Tongue (tissue), 2 donors: ENCODE results near the gene AHRR. TPM values are rescaled to one million over a fixed set of nuclear protein-coding genes. Genes with fewer than 3 reads are reported as not detected.

Experiments used
- DNase-seq: peaks from one replicate; pipeline ENCODE4 v3.0.0-alpha.2; 2015
- total RNA-seq: library from RNA; depleted of rRNA; stranded (reverse); fragments of >200 nt; gene quantifications from one replicate; pipeline ENCODE4 v1.2.3, GENCODE V29; 2014

AHRR gene
- total RNA-seq, 1 donor from 2014 or later = 8.2 TPM

GRCh38 chr5:429453-430188, 108.1 kb downstream of the AHRR start:
- peak; percentile 59 for DNase-seq

GRCh38 chr5:430214-430925, 108.9 kb downstream of the AHRR start:
- no peak for DNase-seq

- DNase-seq = peak; percentile 59
Measured at GRCh38 chr5:431001-431710, 109.6 kb downstream of the AHRR start.

- DNase-seq = no peak
Measured at GRCh38 chr5:431711-432050, 110.2 kb downstream of the AHRR start.

GRCh38 chr5:432201-432927, 110.8 kb downstream of the AHRR start:
- no peak for DNase-seq

GRCh38 chr5:432928-433791, 111.6 kb downstream of the AHRR start:
- DNase-seq = peak; percentile 40

GRCh38 chr5:433836-434235, 112.3 kb downstream of the AHRR start:
- DNase-seq = no peak

- DNase-seq = no peak
Measured at GRCh38 chr5:434443-435146, 113.1 kb downstream of the AHRR start.

- no peak for DNase-seq
Measured at GRCh38 chr5:435156-435790, 113.8 kb downstream of the AHRR start.

GRCh38 chr5:435961-436640, 114.6 kb downstream of the AHRR start:
- DNase-seq = no peak

GRCh38 chr5:436641-436975, 115.1 kb downstream of the AHRR start:
- no peak for DNase-seq

GRCh38 chr5:437281-437771, 115.8 kb downstream of the AHRR start:
- peak; percentile 61 for DNase-seq

- DNase-seq = no peak
Measured at GRCh38 chr5:438481-438981, 117.0 kb downstream of the AHRR start.

GRCh38 chr5:439181-439580, 117.7 kb downstream of the AHRR start:
- DNase-seq = no peak

GRCh38 chr5:439636-440035, 118.1 kb downstream of the AHRR start:
- no peak for DNase-seq

GRCh38 chr5:440401-441201, 119.1 kb downstream of the AHRR start:
- DNase-seq = no peak

- DNase-seq = no peak
Measured at GRCh38 chr5:441996-442334, 120.5 kb downstream of the AHRR start.

GRCh38 chr5:442335-443238, 121.1 kb downstream of the AHRR start, which contains the start of gene EXOC3:
TSS of gene EXOC3 (plus strand) at chr5:443176. CDS start at chr5:446206, 3,030 bp downstream.
- peak; percentile 84 for DNase-seq
